Smooth muscle cell (in vitro differentiated cells): ENCODE measurements around the gene HAGHL. TPM values are rescaled to one million over a fixed set of nuclear protein-coding genes. Genes with fewer than 3 reads are reported as not detected.

Source experiments
- DNase-seq: peaks from one replicate; lab custom pipeline; 2025; ENCODE audit not compliant: unreplicated experiment; lab: John Stamatoyannopoulos, UW
- H2AFZ ChIP-seq: fragments of 200-600 bp; sonication (generic); 2 replicates; pipeline ENCODE4 v1.6.0; 2016; ENCODE audit warnings: antibody characterized with exemption, low read depth, mild to moderate bottlenecking
- H3F3A ChIP-seq: fragments of 200-600 bp; sonication (generic); 2 replicates; pipeline ENCODE4 v1.6.0; 2017; ENCODE audit warnings: antibody characterized with exemption, low read depth
- H3K27ac ChIP-seq: fragments of 200-600 bp; sonication (generic); 2 replicates; pipeline ENCODE4 v1.5.1; 2016; ENCODE audit warnings: low read depth, mild to moderate bottlenecking
- H3K27me3 ChIP-seq: fragments of 200-600 bp; sonication (generic); 2 replicates; pipeline ENCODE4 v1.6.1; 2016; ENCODE audit warnings: low read depth, mild to moderate bottlenecking
- H3K36me3 ChIP-seq: fragments of 200-600 bp; sonication (generic); 2 replicates; pipeline ENCODE4 v1.5.1; 2016; ENCODE audit warnings: low read depth
- H3K4me1 ChIP-seq: fragments of 200-600 bp; sonication (generic); 2 replicates; pipeline ENCODE4 v1.5.1; 2016; ENCODE audit warnings: low read depth
- H3K4me2 ChIP-seq: fragments of 200-600 bp; sonication (generic); 2 replicates; pipeline ENCODE4 v1.6.0; 2016; ENCODE audit warnings: mild to moderate bottlenecking
- H3K4me3 ChIP-seq: fragments of 200-600 bp; sonication (generic); 2 replicates; pipeline ENCODE4 v1.5.1; 2016; ENCODE audit warnings: mild to moderate bottlenecking
- H3K79me2 ChIP-seq: fragments of 200-600 bp; sonication (generic); 2 replicates; pipeline ENCODE4 v1.6.0; 2016; ENCODE audit warnings: low read depth, mild to moderate bottlenecking
- H3K9ac ChIP-seq: fragments of 200-600 bp; sonication (generic); 2 replicates; pipeline ENCODE4 v1.6.0; 2016; ENCODE audit warnings: low read depth
- H3K9me3 ChIP-seq: fragments of 200-600 bp; sonication (generic); replicated peaks from 2 replicates; pipeline ENCODE4 v1.5.1; 2016; ENCODE audit warnings: low read depth
- H4K20me1 ChIP-seq: fragments of 200-600 bp; sonication (generic); 2 replicates; pipeline ENCODE4 v1.6.0; 2016; ENCODE audit warnings: low read depth
- CTCF ChIP-seq: fragments of 200-600 bp; sonication (generic); IDR thresholded peaks from 2 replicates; pipeline ENCODE4 v1.5.1; 2017; ENCODE audit warnings: borderline replicate concordance, mild to moderate bottlenecking, antibody characterized with exemption; ENCODE audit not compliant: insufficient read depth, poor library complexity, severe bottlenecking
- WGBS: methylation state at CpG from one replicate; pipeline ENCODE4 v1.1.7; 2016; ENCODE audit warnings: low lambda C conversion rate; 5-methylcytosine and 5-hydroxymethylcytosine counted together
- polyA plus RNA-seq: library from polyadenylated mRNA; unstranded; fragments of >200 nt; fragmentation: Nextera tagmentation; extraction: Ambion mirVana; gene quantifications from 2 replicates; pipeline ENCODE4 v1.2.1, GENCODE V29; 2016
- total RNA-seq: library from RNA; depleted of rRNA; stranded (reverse); fragments of >200 nt; gene quantifications from 2 replicates; pipeline ENCODE4 v1.2.3, GENCODE V29; 2014

HAGHL gene
- total and polyA plus RNA-seq, 2 experiments from 2014 or later, result 3.2 to 23.1 TPM

DNA sequence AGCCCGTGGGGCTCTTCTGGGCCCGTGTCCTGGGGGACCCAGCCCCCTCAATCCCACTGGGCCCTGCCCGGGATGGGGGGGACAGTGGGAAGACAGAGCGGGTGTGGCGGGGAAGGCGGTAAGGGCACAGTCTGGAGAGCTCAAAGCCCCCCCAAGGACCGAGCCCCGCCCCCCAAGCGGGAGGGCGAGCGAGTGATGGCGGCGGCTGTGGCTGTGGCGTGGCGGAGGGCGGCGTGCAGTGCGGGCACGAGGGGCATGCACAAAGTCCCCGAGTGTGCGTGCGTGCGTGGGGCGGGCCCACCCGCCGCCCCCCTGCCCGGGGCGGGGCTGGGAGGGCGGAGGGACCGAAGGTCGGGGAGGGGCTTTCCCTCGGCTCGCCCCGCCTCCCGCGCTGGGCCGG is 33.1 kb upstream of the HAGHL start:
- no peaks in the 10 kb centered on the region for H3F3A ChIP-seq
- peaks cover 65% of the 10 kb centered on the region for H3K27me3 ChIP-seq
- H3K79me2 ChIP-seq, result peaks cover 10% of the 10 kb centered on the region
- no peak for DNase-seq
- no peak overlapping the region for H3K4me3 ChIP-seq
- H2AFZ ChIP-seq, result no peak overlapping the region
- H3K27ac ChIP-seq, result no peak overlapping the region
- H3K36me3 ChIP-seq, result no peaks in the 10 kb centered on the region
- no peak overlapping the region for H3K4me2 ChIP-seq
- 11% methylated on average over 11 of the region's 37 CpGs for WGBS
- TF ChIP-seq CTCF, result no peak
- peaks cover 12% of the 10 kb centered on the region for H3K4me1 ChIP-seq
- H3K9me3 ChIP-seq, result no peaks in the 10 kb centered on the region
- no peak overlapping the region for H3K9ac ChIP-seq
- H4K20me1 ChIP-seq, result no peaks in the 10 kb centered on the region

- Histone ChIP-seq H3K4me2 (no peak overlapping the region), H3K27me3 (peaks cover 71% of the 10 kb centered on the region), H3K9me3 (no peaks in the 10 kb centered on the region), H3K9ac (no peak overlapping the region), H4K20me1 (no peaks in the 10 kb centered on the region), H3K27ac (no peak overlapping the region), H3K4me3 (no peak overlapping the region), H3F3A (no peaks in the 10 kb centered on the region), H2AFZ (no peak overlapping the region), H3K36me3 (no peaks in the 10 kb centered on the region), H3K79me2 (peaks cover 6% of the 10 kb centered on the region), H3K4me1 (peaks cover 12% of the 10 kb centered on the region)
- no peak for TF ChIP-seq CTCF
- no peak for DNase-seq
- WGBS, result 4% methylated on average over 40 of the region's 64 CpGs
Measured at GRCh38 chr16:694187-694862, 32.6 kb upstream of the HAGHL start.

DNA sequence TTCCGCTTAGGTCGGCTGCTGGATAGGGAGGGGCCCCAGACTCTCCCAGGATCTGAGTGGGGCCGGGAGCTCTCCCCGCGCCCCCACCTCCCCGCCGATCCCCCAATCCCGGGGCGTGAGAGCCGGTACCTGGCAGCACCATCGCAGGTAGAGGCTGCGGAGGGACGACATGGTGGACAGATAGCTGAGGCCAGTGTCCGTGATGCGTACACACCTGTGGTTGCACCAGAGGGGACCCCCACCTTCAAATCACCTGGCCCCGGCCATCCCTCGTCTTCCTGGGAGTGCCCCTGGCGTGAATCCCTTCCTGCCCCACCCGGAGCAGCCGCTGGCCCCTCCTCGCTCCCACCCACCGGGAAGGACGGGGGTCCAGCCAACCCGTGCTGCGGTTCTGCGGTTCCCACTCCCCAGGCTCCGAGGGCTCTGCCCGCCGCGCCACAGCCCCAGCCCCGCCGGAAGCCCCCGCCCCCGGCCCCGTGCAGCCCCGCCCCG is 32.0 kb upstream of the HAGHL start:
- Histone ChIP-seq H3K4me3 (no peak overlapping the region), H3K27ac (no peak overlapping the region), H3K79me2 (peaks cover under 1% of the 10 kb centered on the region), H2AFZ (no peak overlapping the region), H3K4me2 (no peak overlapping the region), H3K4me1 (peaks cover 6% of the 10 kb centered on the region), H3K9me3 (no peaks in the 10 kb centered on the region), H4K20me1 (no peaks in the 10 kb centered on the region), H3K27me3 (peaks cover 77% of the 10 kb centered on the region), H3K36me3 (no peaks in the 10 kb centered on the region), H3K9ac (no peak overlapping the region), H3F3A (no peaks in the 10 kb centered on the region)
- DNase-seq, result no peak
- 2% methylated on average over 25 of the region's 37 CpGs for WGBS
- no peak for TF ChIP-seq CTCF
